Measurements from ENCODE around the gene HOXA13.

DNA sequence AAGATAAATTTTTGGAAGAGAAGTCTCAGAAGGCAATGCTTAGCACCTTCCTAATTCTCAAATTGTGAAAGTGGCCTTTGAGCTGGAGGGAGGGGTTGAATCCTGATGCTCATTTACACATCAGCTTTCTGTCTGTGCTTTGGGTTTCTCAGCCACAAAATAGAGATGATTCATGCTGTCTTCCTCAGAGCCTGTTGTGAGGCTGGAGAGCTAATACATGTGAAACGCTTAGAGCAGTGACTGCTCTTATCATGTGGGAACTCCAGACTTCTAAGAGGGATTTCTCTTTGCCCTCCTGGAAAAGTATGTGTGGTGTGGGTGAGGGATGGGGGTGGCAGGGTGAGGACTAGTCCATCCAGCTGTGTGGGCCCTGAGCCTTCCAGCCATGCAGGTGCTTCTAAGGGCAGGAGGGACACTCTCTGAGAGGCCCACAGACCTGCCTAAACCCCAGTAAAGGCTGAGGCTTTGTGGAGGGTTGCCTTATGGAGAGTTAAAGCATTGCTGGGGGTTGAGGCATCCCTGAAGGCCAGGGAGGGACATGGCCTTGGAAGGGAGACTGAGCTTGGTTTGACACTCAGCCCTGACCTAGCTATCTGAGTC lies 37.9 kb upstream of the HOXA13 start:
- TF ChIP-seq, protein P1, sequence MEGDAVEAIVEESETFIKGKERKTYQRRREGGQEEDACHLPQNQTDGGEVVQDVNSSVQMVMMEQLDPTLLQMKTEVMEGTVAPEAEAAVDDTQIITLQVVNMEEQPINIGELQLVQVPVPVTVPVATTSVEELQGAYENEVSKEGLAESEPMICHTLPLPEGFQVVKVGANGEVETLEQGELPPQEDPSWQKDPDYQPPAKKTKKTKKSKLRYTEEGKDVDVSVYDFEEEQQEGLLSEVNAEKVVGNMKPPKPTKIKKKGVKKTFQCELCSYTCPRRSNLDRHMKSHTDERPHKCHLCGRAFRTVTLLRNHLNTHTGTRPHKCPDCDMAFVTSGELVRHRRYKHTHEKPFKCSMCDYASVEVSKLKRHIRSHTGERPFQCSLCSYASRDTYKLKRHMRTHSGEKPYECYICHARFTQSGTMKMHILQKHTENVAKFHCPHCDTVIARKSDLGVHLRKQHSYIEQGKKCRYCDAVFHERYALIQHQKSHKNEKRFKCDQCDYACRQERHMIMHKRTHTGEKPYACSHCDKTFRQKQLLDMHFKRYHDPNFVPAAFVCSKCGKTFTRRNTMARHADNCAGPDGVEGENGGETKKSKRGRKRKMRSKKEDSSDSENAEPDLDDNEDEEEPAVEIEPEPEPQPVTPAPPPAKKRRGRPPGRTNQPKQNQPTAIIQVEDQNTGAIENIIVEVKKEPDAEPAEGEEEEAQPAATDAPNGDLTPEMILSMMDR (conservative IDR thresholded peaks at IDR 0.05; ENCODE audit: low read depth, low read length), result no peak
- no peak for TF ChIP-seq EZH2 (IDR thresholded peaks at IDR 0.05; ENCODE audit: low read length, unreplicated experiment)
- TF ChIP-seq EZH2phosphoT487 (IDR thresholded peaks at IDR 0.05; ENCODE audit: borderline replicate concordance, low read length), result no peak

All from PC-3 (cell line).